ENCODE data around the gene PXN. TPM values are rescaled to one million over a fixed set of nuclear protein-coding genes. Genes with fewer than 3 reads are reported as not detected.

The PXN gene
- 23.6 TPM for total RNA-seq

GRCh38 chr12:120265473-120266179 lies at the start of gene PXN:
TSS of gene PXN (minus strand) at chr12:120265730. CDS start at chr12:120265629, 101 bp downstream.
- ATAC-seq: peak; percentile 91

GRCh38 chr12:120314220-120314619 lies 48.7 kb upstream of the PXN start:
- ATAC-seq: no peak

GRCh38 chr12:120301962-120302815 lies 36.7 kb upstream of the PXN start, which contains the start of gene SIRT4:
TSS of gene SIRT4 (plus strand) at chr12:120302321. CDS start at chr12:120303562, 1,241 bp downstream.
- peak; percentile 91 for ATAC-seq

GRCh38 chr12:120292661-120293531 lies 27.4 kb upstream of the PXN start, which contains the start of gene RNU4-1:
TSS of gene RNU4-1 (minus strand) at chr12:120293237.
- ATAC-seq: peak; percentile 46

GRCh38 chr12:120292411-120292660 lies 26.8 kb upstream of the PXN start:
- no peak for ATAC-seq

- ATAC-seq: peak; percentile 24
These were observed 25.2 kb upstream of the PXN start for GRCh38 chr12:120290609-120291305.

GRCh38 chr12:120287491-120287890 lies 22.0 kb upstream of the PXN start:
- no peak for ATAC-seq

GRCh38 chr12:120286768-120287490 lies 21.4 kb upstream of the PXN start:
- ATAC-seq: no peak

- ATAC-seq: no peak
These were observed 18.9 kb upstream of the PXN start for GRCh38 chr12:120284381-120284780.

- ATAC-seq: no peak
These were observed 17.8 kb upstream of the PXN start for GRCh38 chr12:120283318-120283717.

- ATAC-seq: no peak
These were observed 12.9 kb upstream of the PXN start for GRCh38 chr12:120278137-120279069.

GRCh38 chr12:120276734-120277133 lies 11.2 kb upstream of the PXN start:
- ATAC-seq: no peak

GRCh38 chr12:120267736-120268135 lies 2.2 kb upstream of the PXN start:
- no peak for ATAC-seq

- no peak for ATAC-seq
These were observed 795 bp upstream of the PXN start for GRCh38 chr12:120266180-120266870.

GRCh38 chr12:120264904-120265472 lies 542 bp downstream of the PXN start:
- peak; percentile 21 for ATAC-seq

- ATAC-seq: peak; percentile 58
These were observed 1.2 kb downstream of the PXN start for GRCh38 chr12:120264086-120264903.

- no peak for ATAC-seq
These were observed 1.8 kb downstream of the PXN start for GRCh38 chr12:120263748-120264085.
